Adrenal gland (tissue), 12 donors: ENCODE results near the gene HACD1. TPM values are rescaled to one million over a fixed set of nuclear protein-coding genes. Genes with fewer than 3 reads are reported as not detected.

Experiments used
- DNase-seq, 7 donors: peaks; one replicate each; pipeline ENCODE4 v3.0.0-alpha.2; 2019 to 2020
- H3K27ac ChIP-seq, 5 donors: fragments of 200-600 bp; sonication (generic) in 4 of 5; 1 replicate in 3 of 5; 2 replicates in 2 of 5; pipeline versions ENCODE4 v1.5.1 to v1.8.0; 2016 to 2020; ENCODE audit warnings: mild to moderate bottlenecking in 1 of 5
- H3K27me3 ChIP-seq: fragments of 200-600 bp; 2 replicates; pipeline ENCODE4 v1.8.0; 2021
- H3K36me3 ChIP-seq, 2 donors: fragments of 200-600 bp; replicated peaks in 1 of 2; 1 replicate in 1 of 2; 2 replicates in 1 of 2; pipeline versions ENCODE4 v1.5.1 to v1.8.0; 2018 to 2022
- H3K4me1 ChIP-seq, 2 donors: fragments of 200-600 bp; replicated peaks in 1 of 2; 1 replicate in 1 of 2; 2 replicates in 1 of 2; pipeline versions ENCODE4 v1.5.1 to v1.8.0; 2018 to 2021
- H3K4me3 ChIP-seq, 4 donors: fragments of 200-600 bp; sonication (generic) in 3 of 4; one replicate each; pipeline ENCODE4 v1.5.1; 2016 to 2018
- H3K9me3 ChIP-seq, 3 donors: fragments of 200-600 bp; sonication (generic) in 1 of 3; replicated peaks in 1 of 3; 1 replicate in 2 of 3; 2 replicates in 1 of 3; pipeline versions ENCODE4 v1.5.1 to v1.8.0; 2016 to 2021
- CTCF ChIP-seq, 6 experiments: fragments of 450-650 bp in 4 of 6; fragments of 200-600 bp in 2 of 6; sonication (generic) in 1 of 6; IDR thresholded peaks; 1 replicate in 5 of 6; 2 replicates in 1 of 6; pipeline versions ENCODE4 v1.5.1 to v1.8.0; 2016 to 2021; ENCODE audit warnings: antibody characterized with exemption in 6 of 6, mild to moderate bottlenecking in 2 of 6, moderate library complexity in 1 of 6
- POLR2A ChIP-seq, 2 donors: fragments of 450-650 bp; IDR thresholded peaks; one replicate each; pipeline ENCODE4 v1.6.1; 2017; ENCODE audit warnings: antibody characterized with exemption in 2 of 2, mild to moderate bottlenecking in 2 of 2, moderate library complexity in 1 of 2
- WGBS, 4 donors: extraction: QIAGEN DNeasy Blood & Tissue Kit in 2 of 4; methylation state at CpG; one replicate each; pipeline versions ENCODE4 v1.1.5 to v1.1.7; 2013 to 2017; 5-methylcytosine and 5-hydroxymethylcytosine counted together
- intact Hi-C, 2 donors: fragments of 100-400 bp; cut with DNase I; formaldehyde crosslinking; loops; one replicate each; pipeline versions ENCODE4 v1.14.1 to v1.15.0; 2022 to 2023
- polyA plus RNA-seq, 3 donors: library from polyadenylated mRNA; stranded (reverse); fragments of 200-250 nt in 2 of 3; fragments of 350-450 nt in 1 of 3; fragmentation: Illumina TruSeq in 1 of 3; extraction: RNeasy Lipid Tissue Mini Kit (QIAGEN cat#74804) in 1 of 3; gene quantifications; one replicate each; pipeline ENCODE4 v1.2.3, GENCODE V29; 2013 to 2014
- total RNA-seq, 9 donors: library from RNA; depleted of rRNA in 4 of 9; stranded (reverse); fragments of >200 nt in 4 of 9; fragments of 120-200 nt in 1 of 9; fragmentation: NEBNext Ultra II Directional in 1 of 9; extraction: Animal tissue kit (Norgen Biotek cat#: 25700) in 1 of 9; gene quantifications; one replicate each; pipeline versions ENCODE4 v1.1.0 to v1.2.4, GENCODE V29; 2013 to 2023
- donor health status: healthy with polysubstance abuse.
- donor health status: Bipolar disorder and iron deficiency.
- donor health status: DM: yes; HTN: yes; CAD: no.
- donor health status: DM: no; HTN: no; CAD: no.
- donor health status: DM: no; HTN: no; CAD: no.
- donor health status: DM: yes; HTN: yes; CAD: no.

Gene HACD1
- total and polyA plus RNA-seq, 12 donors: 1.4 to 23.1 (median 17.6) TPM

GRCh38 chr10:17651896-17652295 is 34.7 kb upstream of the HACD1 start:
- Histone ChIP-seq H3K4me3 (no peak overlapping the region), H3K4me1 (peaks cover 5 to 48% of the 10 kb centered on the region in 2 donors), H3K27me3 (no peaks in the 10 kb centered on the region), H3K36me3 (no peaks in the 10 kb centered on the region), H3K27ac (no peak overlapping the region), H3K9me3 (no peaks in the 10 kb centered on the region)
- intact Hi-C loops: no loop called here
- TF ChIP-seq CTCF (IDR thresholded peaks at IDR 0.05) (no peak), POLR2A (IDR thresholded peaks at IDR 0.05) (no peak)
- no peak for DNase-seq

GRCh38 chr10:17650416-17650815 is 33.2 kb upstream of the HACD1 start:
- no peak overlapping the region for H3K27ac ChIP-seq
- H3K4me3 ChIP-seq: no peak overlapping the region
- H3K9me3 ChIP-seq: no peaks in the 10 kb centered on the region
- H3K27me3 ChIP-seq: no peaks in the 10 kb centered on the region
- no peaks in the 10 kb centered on the region for H3K36me3 ChIP-seq
- H3K4me1 ChIP-seq: peaks cover 10 to 58% of the 10 kb centered on the region in 2 donors
- TF ChIP-seq POLR2A (IDR thresholded peaks at IDR 0.05): no peak
- TF ChIP-seq CTCF (IDR thresholded peaks at IDR 0.05): no peak
- no peak for DNase-seq
- intact Hi-C loops: no loop called here
- WGBS, 4 donors: 87 to 92% (median 88%) methylated on average over 8 of the region's 8 CpGs

GRCh38 chr10:17649836-17650235 is 32.7 kb upstream of the HACD1 start:
- intact Hi-C loops: no loop called here
- Histone ChIP-seq H3K4me3 (no peak overlapping the region), H3K4me1 (peaks cover 12 to 60% of the 10 kb centered on the region in 2 donors), H3K36me3 (no peaks in the 10 kb centered on the region), H3K27me3 (no peaks in the 10 kb centered on the region), H3K27ac (no peak overlapping the region), H3K9me3 (no peaks in the 10 kb centered on the region)
- DNase-seq: no peak
- TF ChIP-seq CTCF (IDR thresholded peaks at IDR 0.05): no peak
- no peak for TF ChIP-seq POLR2A (IDR thresholded peaks at IDR 0.05)
- WGBS, 4 donors: 84 to 92% (median 92%) methylated on average over 2 of the region's 2 CpGs

GRCh38 chr10:17649052-17649451 is 31.9 kb upstream of the HACD1 start:
- DNase-seq: no peak
- H3K27ac ChIP-seq: no peak overlapping the region
- TF ChIP-seq CTCF (IDR thresholded peaks at IDR 0.05): no peak
- TF ChIP-seq POLR2A (IDR thresholded peaks at IDR 0.05): no peak
- H3K27me3 ChIP-seq: no peaks in the 10 kb centered on the region
- peaks cover 12 to 62% of the 10 kb centered on the region in 2 donors for H3K4me1 ChIP-seq
- WGBS, 4 donors: 81 to 86% (median 84%) methylated on average over 4 of the region's 4 CpGs
- intact Hi-C loops: no loop called here
- H3K36me3 ChIP-seq: no peaks in the 10 kb centered on the region
- H3K4me3 ChIP-seq: no peak overlapping the region
- H3K9me3 ChIP-seq: no peaks in the 10 kb centered on the region
